GM21737 (cell line): Measurements from ENCODE around the gene LRRC46.

Source experiments
- ATAC-seq: cut with Tn5 transposase; IDR thresholded peaks from one replicate; pipeline ENCODE4 v1.9.1; 2021; ENCODE audit warnings: mild to moderate bottlenecking, moderate library complexity; ENCODE audit not compliant: unreplicated experiment

LRRC46 gene

GRCh38 chr17:47850692-47851573 is 19.5 kb downstream of the LRRC46 start, which contains the start of gene SP6:
SP6 (minus strand) TSS chr17:47851163; CDS start chr17:47848429, 2,734 bp downstream.
- ATAC-seq, result no peak

GRCh38 chr17:47851764-47852112 is 20.3 kb downstream of the LRRC46 start:
- ATAC-seq, result no peak

- ATAC-seq, result no peak
These were observed 20.9 kb downstream of the LRRC46 start for GRCh38 chr17:47852113-47852949.

- no peak for ATAC-seq
These were observed 22.1 kb downstream of the LRRC46 start for GRCh38 chr17:47853616-47854015.

- no peak for ATAC-seq
These were observed 24.3 kb downstream of the LRRC46 start for GRCh38 chr17:47855737-47856136.

- ATAC-seq, result no peak
These were observed 25.4 kb downstream of the LRRC46 start for GRCh38 chr17:47856830-47857229.

- ATAC-seq, result no peak
These were observed 26.3 kb downstream of the LRRC46 start for GRCh38 chr17:47857551-47858455.

GRCh38 chr17:47860386-47860785 is 28.9 kb downstream of the LRRC46 start:
- ATAC-seq, result no peak

GRCh38 chr17:47862621-47863440 is 31.4 kb downstream of the LRRC46 start:
- no peak for ATAC-seq

GRCh38 chr17:47864791-47865216 is 33.3 kb downstream of the LRRC46 start:
- no peak for ATAC-seq

GRCh38 chr17:47866941-47867340 is 35.5 kb downstream of the LRRC46 start:
- ATAC-seq, result no peak

GRCh38 chr17:47867813-47868533 is 36.5 kb downstream of the LRRC46 start:
- no peak for ATAC-seq

- no peak for ATAC-seq
These were observed 37.6 kb downstream of the LRRC46 start for GRCh38 chr17:47869114-47869513.

- no peak for ATAC-seq
These were observed 38.6 kb downstream of the LRRC46 start for GRCh38 chr17:47870056-47870455.

GRCh38 chr17:47871048-47871447 is 39.6 kb downstream of the LRRC46 start:
- no peak for ATAC-seq

GRCh38 chr17:47872019-47872650 is 40.7 kb downstream of the LRRC46 start:
- ATAC-seq, result no peak

- no peak for ATAC-seq
These were observed 41.2 kb downstream of the LRRC46 start for GRCh38 chr17:47872651-47873161.
